ENCODE results near the gene THOC6.
"Not testable (repeated sequence)": the region's sequence is repeated elsewhere in the genome, so short reads cannot be mapped to it uniquely, and the experiment has no call there.

Gene THOC6

DNA sequence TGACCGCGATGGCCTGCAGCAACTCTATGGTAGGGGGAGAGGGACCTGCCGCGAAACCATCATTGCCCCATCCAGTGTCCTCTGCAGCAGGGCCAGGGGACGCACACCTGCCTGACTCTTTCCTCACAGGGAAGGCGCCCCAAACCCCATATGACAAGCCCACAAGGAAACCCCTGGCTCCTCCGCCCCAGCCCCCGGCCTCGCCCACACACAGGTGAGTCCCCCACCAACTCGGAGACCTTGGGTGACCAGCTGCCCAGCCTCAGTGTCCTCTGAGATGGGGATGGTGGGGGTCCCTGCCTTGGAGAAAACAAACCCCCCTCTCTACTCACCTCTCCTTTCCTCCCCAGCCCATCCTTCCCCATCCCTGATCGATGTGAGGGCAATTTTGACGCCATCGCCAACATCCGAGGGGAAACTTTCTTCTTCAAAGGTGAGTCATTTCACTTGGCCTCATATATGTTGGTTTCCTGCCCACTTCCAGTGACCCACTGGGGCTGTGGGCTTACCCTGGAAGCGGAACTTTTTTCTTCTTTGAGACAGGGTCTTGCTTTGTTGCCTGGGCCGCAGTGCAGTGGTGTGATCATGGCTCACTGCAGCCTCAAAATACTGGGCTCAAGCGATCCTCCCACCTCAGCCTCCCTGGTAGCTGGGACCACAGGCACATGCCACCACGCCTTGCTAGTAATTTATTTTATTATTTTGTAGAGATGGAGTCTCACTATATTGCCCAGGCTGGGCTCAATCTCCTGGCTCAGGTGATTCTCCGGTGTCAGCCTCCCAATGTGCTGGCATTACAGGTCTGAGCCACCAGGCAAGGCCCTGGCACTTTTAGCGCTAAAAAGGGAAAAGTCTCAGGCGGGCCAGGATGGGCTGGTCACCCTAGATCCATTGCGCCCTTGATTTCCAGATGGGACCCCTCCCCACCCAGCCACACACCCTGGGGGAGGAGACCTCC is 33.6 kb downstream of the THOC6 start:
- no peak for DNase-seq

- DNase-seq: no peak
Observed at GRCh38 chr16:3058139-3059030, 34.5 kb downstream of the THOC6 start.

DNA sequence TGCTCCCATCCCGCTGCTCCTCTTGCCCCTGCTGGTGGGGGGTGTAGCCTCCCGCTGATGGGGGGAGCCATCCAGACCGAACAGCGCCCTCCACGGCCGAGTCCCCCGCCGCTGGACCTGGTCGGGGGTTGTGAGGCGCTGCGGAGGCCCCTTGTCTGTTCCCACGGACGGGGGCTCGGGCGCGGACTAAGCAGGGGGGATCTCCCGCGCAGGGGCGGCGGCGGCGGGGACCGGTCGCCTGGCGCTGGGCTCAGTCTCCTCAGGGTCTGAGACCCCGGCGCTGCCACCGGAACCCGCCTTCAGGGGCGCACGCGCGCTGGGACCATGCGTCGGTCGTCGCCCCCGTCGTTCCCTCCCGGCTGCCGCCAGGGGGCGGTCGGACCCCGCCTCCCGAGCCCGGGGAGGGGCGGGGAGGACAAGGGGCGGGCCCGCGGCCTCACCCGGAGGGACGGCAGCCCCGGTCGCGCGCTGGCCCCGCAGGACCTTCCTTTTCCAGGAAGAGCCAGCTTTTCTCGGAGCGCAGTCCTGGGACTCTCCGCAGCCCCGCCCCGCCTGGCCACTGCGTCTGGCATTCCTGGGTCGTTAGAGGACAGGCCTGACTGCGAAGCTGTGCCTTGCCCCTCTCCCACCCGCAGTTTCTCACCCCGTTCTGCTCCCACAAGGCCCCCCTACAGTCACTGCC is 35.3 kb downstream of the THOC6 start:
- no peak for DNase-seq

GRCh38 chr16:3059723-3060242 is 35.9 kb downstream of the THOC6 start:
- no peak for DNase-seq

GRCh38 chr16:3060339-3061127 is 36.7 kb downstream of the THOC6 start:
- DNase-seq: no peak

GRCh38 chr16:3062553-3062952 is 38.7 kb downstream of the THOC6 start:
- no peak for DNase-seq

DNA sequence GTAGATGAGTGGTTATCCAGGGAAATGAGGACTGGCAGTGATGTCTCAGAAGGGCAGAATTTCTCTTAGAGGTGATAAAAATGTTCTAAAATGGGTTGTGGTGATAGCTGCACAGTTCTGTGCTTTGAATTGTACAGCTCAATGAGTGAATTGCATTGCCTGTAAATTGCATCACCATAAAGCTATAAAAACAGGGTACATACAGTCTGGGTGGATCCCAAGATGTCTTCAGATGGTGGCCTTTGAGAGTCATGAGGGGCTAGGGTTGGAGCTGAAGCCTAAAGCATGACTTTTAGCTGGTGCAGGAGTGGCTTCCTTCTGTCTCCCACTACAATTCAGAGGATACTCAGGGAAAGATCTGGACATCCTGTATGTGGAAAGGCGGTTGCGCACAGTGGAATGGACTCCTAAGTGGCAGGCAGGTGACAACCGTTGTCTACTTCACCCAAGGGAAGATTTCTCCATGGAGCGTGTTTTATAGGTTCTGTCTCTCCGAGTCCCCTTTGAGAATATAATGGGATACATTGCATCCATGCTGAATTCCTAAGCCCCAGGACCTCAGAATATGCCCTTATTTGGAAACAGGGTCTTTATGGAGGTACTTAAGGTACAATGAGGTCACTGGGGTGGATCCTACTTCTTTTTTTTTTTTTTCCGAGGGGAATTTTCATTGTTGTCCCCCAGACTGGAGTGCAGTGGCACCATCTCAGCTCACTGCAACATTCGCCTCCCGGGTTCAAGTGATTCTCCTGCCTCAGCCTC is 40.0 kb downstream of the THOC6 start:
- no peak for DNase-seq

DNA sequence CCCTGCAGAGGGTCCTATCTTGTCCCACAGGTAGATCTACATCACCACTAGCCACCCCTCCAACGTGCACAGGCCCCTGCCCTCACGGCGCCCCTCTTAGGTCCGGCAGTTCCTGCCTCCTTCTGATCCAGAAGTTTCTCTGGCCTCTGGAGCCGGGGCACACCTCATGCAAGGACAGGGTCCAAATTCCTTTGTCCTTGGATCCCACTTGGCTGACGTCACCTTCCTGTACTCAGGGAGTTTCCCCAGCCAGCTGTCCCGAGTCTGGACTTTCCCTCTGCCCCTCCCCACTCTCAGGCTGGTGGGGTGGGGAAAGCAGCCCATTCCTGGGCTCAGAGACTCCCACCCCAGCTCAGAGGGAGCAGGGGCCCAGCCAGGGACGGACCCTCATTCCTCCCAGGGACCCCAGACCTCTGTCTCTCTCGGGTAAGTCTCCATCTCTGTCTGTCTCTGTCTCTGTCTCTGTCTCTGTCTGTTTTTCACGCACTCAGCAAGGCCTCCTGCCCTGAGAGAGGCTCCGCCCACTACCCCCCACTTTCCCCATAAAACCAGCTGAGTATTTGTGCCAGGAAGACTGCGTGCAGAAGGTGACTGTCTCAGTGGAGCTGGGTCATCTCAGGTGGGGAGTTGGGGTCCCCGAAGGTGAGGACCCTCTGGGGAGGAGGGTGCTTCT is 41.4 kb downstream of the THOC6 start, which contains the start of gene IL32:
IL32 (plus strand) TSS at position 572 of the 673 bp plus-strand sequence. CDS start 172 bp downstream, outside the sequence.
- DNase-seq: no peak

- no peak for DNase-seq
Observed at GRCh38 chr16:3065742-3066439, 42.1 kb downstream of the THOC6 start.

DNA sequence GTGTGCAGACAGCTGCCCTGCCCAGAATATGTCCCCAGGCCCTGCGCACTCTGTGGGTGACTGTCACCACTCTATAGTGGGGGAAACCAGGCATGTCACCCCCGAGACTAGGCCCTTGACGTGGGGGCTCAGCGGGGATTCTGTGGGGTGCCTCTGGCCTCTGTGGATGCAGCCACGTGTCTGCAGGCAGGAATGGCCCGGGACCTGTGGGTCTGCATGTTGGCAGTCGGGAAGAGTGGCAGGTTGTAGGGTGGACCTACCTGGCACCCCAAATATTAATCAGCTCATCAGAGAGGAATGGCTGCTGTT is 42.6 kb downstream of the THOC6 start:
- DNase-seq: no peak

GRCh38 chr16:3068487-3068886 is 44.7 kb downstream of the THOC6 start:
- DNase-seq: no peak

GRCh38 chr16:3069146-3069545 is 45.3 kb downstream of the THOC6 start:
- DNase-seq: not testable (repeated sequence)

DNA sequence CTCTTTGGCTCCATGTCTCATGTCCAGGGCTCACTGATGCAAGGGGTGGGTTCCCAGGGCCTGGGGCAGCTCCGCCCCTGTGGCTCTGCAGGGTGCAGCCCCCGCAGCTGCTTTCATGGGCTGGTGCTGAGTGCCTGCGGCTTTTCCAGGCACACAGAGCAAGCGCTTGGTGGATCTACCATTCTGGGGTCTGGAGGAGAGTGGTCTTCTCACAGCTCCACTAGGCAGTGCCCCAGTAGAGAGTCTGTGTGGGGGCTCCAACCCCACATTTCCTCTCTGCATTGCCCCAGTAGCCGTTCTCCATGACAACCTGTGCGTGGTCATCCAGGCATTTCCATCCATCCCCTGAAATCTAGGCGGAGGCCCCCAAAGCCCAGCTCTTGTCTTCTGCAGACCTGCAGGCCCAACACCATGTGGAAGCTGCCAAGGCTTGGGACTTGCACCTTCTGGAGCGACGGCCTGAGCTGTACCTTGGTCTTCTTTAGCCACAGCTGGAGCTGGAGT is 46.8 kb downstream of the THOC6 start:
- no peak for DNase-seq

DNA sequence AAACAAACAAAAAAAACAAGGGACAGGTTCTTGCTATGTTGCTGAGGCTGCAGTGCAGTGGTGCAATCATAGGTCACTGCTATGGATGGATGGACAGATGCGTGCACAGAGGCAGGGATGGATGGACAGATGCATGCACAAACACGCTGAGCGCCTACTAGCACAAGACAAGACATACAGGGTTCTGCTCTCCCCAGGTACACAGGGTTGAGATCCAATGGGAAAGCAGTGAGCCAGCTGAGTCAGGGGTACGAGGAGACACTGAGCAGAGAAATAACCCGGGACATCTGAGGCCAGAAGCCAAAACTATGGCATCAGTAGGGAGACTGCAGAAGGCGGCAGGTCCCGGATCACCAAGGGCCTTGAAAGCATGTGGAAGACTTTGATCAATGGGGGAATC is 47.8 kb downstream of the THOC6 start:
- DNase-seq: no peak

GRCh38 chr16:3072148-3072547 is 48.3 kb downstream of the THOC6 start:
- DNase-seq: not testable (repeated sequence)

GRCh38 chr16:3072576-3073263 is 48.9 kb downstream of the THOC6 start:
- not testable (repeated sequence) for DNase-seq

GRCh38 chr16:3073448-3073847 is 49.6 kb downstream of the THOC6 start:
- DNase-seq: no peak

DNA sequence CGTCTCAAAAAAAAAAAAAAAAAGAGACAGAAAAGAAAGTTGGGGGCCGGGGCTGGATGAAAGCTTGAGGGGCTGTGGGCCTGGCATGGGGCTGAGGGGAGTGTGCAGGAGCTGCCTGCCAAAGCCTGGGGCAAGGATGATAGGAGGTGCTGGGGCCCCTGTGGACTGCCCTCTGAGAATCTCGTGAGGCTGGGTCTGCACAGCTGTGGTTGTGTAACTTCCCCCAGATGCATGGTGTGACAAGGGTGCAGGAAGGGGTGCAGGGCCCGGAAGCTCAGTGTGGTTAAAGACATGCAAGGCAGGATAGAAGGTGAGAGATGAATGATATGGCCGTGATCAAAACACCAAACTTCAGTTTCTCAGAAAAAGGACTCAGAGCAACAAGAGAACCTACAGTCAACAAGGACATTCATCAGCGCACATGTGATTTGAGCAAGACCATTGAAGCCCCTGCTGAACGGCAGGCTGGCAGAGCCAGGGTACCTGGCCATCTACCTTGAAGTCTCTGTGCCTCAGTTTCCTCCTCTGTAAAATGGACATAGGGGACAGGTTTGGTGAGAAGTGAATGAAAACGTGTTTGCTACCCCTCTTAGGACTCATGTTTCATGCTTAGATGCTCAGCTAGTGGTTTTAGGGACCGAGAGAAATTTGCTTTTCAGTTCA is 51.2 kb downstream of the THOC6 start:
- DNase-seq: no peak

DNA sequence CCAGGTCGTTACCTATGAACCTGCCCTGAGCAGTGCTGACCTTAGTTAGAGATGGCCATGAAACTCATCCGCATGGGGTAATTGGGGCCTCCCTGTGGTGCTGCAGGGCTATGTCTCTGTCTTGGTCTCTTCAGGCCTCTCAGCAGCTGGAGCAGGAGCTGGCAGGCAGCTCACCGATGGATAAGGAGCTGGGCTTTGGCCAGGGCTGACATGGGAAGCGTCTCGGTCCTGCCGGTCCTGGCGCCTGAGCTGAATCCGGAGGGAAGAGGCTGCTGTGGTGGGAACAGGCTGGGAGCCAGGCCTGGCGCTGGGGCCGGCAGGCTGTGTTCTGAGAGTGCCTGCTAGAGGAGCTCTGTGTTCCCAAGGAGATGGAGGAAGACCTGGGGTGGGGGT is 51.7 kb downstream of the THOC6 start:
- no peak for DNase-seq
